Posterior vena cava (tissue), 2 donors: ENCODE measurements around the gene CEACAM18. TPM values are rescaled to one million over a fixed set of nuclear protein-coding genes. Genes with fewer than 3 reads are reported as not detected.

Experiments
- DNase-seq: peaks from one replicate; pipeline ENCODE4 v3.0.0-alpha.2; 2020; ENCODE audit warnings: low spot score
- intact Hi-C, 2 donors: fragments of 100-400 bp; cut with DNase I; formaldehyde crosslinking; loops; one replicate each; pipeline versions ENCODE4 v1.14.1 to v1.14.2; 2022 to 2023
- total RNA-seq, 2 donors: library from RNA; stranded (reverse); fragmentation: NEBNext Ultra II Directional; extraction: Animal tissue kit (Norgen Biotek cat#: 25700); gene quantifications; one replicate each; pipeline ENCODE4 v1.2.1, GENCODE V29; 2021
- donor health status: DM: yes; HTN: yes; CAD: no.
- donor health status: DM: yes; HTN: yes; CAD: no.

The CEACAM18 gene
- total RNA-seq, 2 donors from 2014 or later, result not detected

DNA sequence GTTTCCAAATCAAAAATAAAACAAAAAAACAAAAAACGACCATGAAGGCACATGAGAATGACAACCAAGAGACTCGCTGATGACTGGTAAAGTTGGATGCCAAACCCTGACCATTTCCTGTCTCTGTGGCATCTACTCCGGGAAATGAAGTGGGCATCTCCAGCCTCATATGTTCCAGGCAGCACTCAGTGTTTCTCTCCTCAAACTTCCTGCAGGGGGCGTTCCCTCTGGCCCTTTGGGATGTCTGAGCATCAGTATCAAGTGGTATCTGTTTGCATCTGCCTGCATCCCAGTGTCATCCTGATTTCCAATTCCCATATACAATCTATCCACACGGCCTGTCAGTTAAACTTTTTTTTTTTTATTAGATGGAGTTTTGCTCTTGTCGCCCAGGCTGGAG is 33.0 kb downstream of the CEACAM18 start:
- intact Hi-C loops, result no loop called here
- DNase-seq, result no peak

GRCh38 chr19:51513968-51514367 is 35.6 kb downstream of the CEACAM18 start:
- intact Hi-C loops, result no loop called here
- DNase-seq, result no peak

- no peak for DNase-seq
- intact Hi-C loops, result no loop called here
These were observed 36.6 kb downstream of the CEACAM18 start for GRCh38 chr19:51514866-51515481.

DNA sequence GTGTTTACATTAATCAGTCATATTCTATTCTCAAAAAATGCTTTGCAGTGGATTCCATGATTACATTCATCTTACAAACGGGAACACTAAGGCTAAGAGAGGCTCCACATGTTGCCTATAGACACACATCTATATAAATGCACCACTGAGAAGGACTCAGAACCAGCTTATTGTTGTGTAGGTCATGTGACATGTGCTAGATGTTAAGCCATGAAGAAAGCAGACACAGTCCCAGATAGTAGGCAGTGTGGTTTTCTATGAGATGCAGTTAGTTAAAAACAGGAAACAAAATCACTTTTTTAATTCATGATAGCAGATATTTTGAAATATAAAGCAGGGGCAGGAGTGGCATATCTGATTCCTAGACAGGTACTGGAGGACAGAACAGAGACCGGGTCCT is 42.4 kb downstream of the CEACAM18 start:
- DNase-seq, result no peak
- intact Hi-C loops, result no loop called here

DNA sequence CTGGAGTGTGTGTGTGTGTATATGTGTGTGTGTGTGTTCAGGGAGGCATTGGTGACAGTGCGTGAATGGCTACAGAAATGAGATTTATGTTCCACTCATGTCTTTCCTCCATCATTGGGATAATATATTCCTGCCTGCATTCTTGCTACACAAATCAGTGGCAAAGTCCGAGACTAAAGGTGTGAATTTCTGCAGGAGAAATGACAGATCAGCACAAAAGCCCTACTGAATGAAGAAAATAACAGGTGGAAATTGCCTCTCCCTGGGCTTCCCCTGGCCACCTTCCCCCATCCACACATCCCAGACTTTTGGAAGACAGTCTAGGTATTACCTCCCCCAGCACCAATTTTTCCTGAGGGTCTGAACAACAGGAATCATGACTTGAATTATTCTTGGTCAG is 43.0 kb downstream of the CEACAM18 start:
- intact Hi-C loops, result no loop called here
- DNase-seq, result no peak

DNA sequence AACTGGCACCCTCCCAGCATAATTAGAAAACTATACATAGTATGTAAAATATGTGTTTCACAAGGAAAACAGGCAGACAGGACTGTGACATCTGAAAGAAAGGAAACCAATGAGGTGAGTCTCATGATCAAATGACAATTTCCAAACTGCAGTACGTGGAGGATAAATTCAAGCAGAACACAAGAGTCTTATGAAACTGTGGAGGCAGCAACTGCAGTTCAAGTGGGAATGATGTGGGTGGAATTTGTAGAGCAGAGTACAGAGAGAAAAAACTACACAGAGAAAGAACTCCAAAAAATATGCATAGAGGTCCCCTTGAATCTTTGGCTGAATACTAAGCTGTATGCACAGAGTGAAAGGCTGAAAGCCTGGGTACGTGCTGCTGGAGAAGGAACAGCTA is 43.4 kb downstream of the CEACAM18 start:
- no peak for DNase-seq
- intact Hi-C loops, result no loop called here

DNA sequence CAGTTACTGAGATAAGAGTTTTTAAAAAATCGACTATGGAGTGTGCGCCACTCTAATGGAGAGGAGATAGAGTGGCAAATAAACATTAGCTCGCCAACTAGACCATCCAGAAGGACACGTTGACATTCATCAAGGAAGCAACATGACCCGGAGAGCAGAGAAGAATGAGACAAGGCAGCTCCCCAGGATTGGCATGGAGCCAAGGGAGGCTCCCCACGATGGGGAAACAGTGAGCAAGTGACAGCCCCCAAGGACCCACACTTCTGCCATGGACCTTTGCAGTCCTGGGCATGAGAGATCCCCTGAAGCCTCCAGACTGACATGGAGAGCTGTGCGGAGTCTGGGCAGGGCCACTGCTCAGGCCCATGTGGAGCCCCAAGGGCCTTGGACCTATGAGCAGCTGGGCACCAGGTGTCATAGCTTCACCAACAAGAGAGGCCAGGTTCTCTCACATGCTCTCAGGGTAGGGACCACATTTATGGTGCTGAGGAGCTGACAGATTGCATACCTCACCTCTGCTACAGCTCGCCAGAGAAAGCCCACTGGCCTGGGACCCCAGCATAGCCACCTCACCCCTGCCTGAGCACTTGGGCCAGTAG is 46.4 kb downstream of the CEACAM18 start:
- DNase-seq, result no peak
- intact Hi-C loops, result no loop called here

DNA sequence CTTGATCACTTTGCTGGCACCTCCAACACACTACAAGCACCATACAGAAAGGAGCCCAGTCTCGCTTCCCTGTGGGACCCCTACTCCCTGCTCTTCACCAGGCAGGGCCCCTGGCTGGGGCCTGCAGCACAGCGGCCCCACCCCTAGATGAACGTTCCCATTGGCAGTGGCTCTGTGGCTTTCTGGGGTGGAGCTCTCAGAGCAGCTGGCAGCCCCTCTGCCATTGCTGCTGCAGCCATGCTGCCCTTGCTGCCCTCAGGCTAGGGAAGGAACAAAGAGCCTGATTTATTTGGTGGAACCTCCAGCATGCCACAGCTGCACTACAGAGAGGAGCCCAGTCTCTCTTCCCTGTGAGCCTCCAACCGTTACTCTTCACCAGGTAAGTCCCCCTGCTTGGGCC is 47.3 kb downstream of the CEACAM18 start:
- DNase-seq, result no peak
- intact Hi-C loops, result no loop called here

GRCh38 chr19:51529301-51529700 is 51.0 kb downstream of the CEACAM18 start:
- intact Hi-C loops, result no loop called here
- DNase-seq, result no peak

DNA sequence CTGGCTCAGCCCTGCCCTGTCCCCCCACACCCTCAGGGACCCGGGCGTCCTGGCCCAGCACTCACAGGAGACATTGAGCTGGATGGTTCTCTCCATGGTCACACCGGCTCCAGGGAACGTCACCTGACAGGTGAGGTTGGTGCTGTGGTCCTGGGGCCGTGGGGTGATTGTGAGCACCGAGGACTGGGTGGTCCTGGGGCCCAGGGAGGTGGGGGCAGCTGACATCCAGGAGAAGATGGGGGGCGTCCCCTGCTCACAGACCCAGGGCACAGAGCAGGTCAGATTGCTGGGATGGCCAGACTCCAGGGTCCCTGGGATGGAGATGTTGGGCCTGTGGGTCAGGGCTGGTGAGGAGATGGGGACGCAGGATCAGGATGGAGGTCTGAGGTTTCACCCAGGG is 52.3 kb downstream of the CEACAM18 start:
- intact Hi-C loops, result no loop called here

DNA sequence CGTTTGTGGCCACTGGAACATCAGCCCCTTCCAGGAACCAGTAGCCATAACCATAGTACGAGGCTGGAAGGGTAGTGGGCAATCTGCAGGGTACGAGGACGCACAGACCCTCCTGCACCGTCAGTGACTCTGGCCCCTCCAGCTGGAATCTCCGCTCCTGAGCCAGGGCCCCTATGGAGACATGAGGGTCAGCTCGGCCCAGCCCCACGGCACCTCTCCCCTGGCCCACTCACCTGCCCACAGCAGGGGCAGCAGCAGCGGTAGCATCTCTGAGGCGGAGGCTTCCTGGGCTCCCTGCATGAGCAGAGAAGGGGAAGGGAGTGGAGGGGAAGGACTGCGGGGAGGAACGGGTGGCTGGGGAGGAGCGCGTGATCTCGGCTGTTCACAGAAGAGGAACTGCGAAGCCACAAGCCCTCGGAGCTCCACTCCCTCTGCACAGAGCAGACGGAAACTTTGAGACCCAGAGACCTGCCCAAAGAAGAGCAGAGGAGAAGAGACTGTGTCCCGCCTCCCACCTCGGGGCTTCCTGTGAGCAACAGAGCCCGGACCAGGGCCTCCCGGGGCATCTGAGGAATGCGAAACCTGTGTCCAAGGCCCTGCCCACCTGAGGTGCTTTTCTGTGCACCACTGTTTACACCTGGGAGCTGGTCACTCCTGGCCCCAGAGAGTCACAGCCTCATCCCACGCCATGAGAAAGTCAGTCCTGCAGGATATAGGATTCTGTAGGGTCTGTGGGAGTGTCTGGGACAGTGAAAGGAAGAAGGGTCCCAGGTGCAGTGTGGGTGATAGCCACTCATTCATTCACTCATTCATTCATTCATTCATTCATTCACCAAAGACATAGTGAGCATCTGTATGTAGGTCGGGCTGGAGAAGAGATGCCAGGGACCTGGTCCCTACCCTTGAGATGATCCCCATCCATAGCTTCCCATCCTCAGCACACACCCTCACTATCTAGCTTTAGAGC is 53.3 kb downstream of the CEACAM18 start, which contains the start of gene SIGLEC6:
SIGLEC6 (minus strand) TSS at position 322 of the 967 bp plus-strand sequence; CDS start at position 300, 22 bp downstream.
- intact Hi-C loops, result no loop called here
- peak; percentile 90 for DNase-seq

More for the DNA sequence above, 52.3 kb downstream of the CEACAM18 start:
- no peak for DNase-seq

- intact Hi-C loops, result no loop called here
- no peak for DNase-seq
These were observed 57.2 kb downstream of the CEACAM18 start for GRCh38 chr19:51535535-51535934.

GRCh38 chr19:51539821-51540366 is 61.6 kb downstream of the CEACAM18 start:
- intact Hi-C loops, result no loop called here
- no peak for DNase-seq

Other genes with a start within 250 kb of the CEACAM18 start
- gene SIGLECL1, start 227.5 kb upstream of the CEACAM18 start, total RNA-seq, result not detected
- gene IGLON5, start 166.9 kb upstream of the CEACAM18 start, total RNA-seq, result under 1 TPM; 0.19 to 0.33 TPM
- 1 to 10 TPM; 2.0 to 2.9 TPM for gene VSIG10L, start 136.4 kb upstream of the CEACAM18 start, total RNA-seq
- gene ETFB, start 112.2 kb upstream of the CEACAM18 start, total RNA-seq, result 10 to 100 TPM; 44.4 to 50.8 TPM
- gene CLDND2, start 109.5 kb upstream of the CEACAM18 start, total RNA-seq, result 1 to 10 TPM in 1 of 2 donors, under 1 TPM in 1; 0.62 to 1.2 TPM
- 1 to 10 TPM; 3.0 to 4.8 TPM for gene NKG7, start 105.9 kb upstream of the CEACAM18 start, total RNA-seq
- gene LIM2, start 90.6 kb upstream of the CEACAM18 start, total RNA-seq, result not detected
- gene C19orf84, start 87.9 kb upstream of the CEACAM18 start, total RNA-seq, result not detected
- 10 to 100 TPM in 1 of 2 donors, 1 to 10 TPM in 1; 3.3 to 13.5 TPM for gene SIGLEC10, start 60.9 kb upstream of the CEACAM18 start, total RNA-seq
- gene SIGLEC8, start 20.1 kb upstream of the CEACAM18 start, total RNA-seq, result under 1 TPM; 0.19 to 0.42 TPM
- gene SIGLEC12, start 23.3 kb downstream of the CEACAM18 start, total RNA-seq, result under 1 TPM; 0.42 to 1.00 TPM
- gene SIGLEC6, start 53.1 kb downstream of the CEACAM18 start, total RNA-seq, result 1 to 10 TPM in 1 of 2 donors, under 1 TPM in 1; 0.86 to 1.6 TPM
- 1 to 10 TPM; 8.0 to 9.2 TPM for gene ZNF175, start 92.7 kb downstream of the CEACAM18 start, total RNA-seq
- gene SIGLEC5, start 151.9 kb downstream of the CEACAM18 start, total RNA-seq, result not detected
- gene SIGLEC14, start 168.3 kb downstream of the CEACAM18 start, total RNA-seq, result 10 to 100 TPM in 1 of 2 donors, 1 to 10 TPM in 1; 4.8 to 10.3 TPM
- 10 to 100 TPM; 22.7 to 22.9 TPM for gene SPACA6, start 214.8 kb downstream of the CEACAM18 start, total RNA-seq
- gene HAS1, start 245.5 kb downstream of the CEACAM18 start, total RNA-seq, result 1 to 10 TPM; 3.8 to 6.7 TPM